Right kidney (tissue), 1 donor: Measurements from ENCODE around the gene CHST13.
"Not testable (repeated sequence)": the region's sequence is repeated elsewhere in the genome, so short reads cannot be mapped to it uniquely, and the experiment has no call there.

Source experiments
- DNase-seq: peaks from one replicate; pipeline ENCODE4 v3.0.0-alpha.2; 2016

CHST13 gene

GRCh38 chr3:126555795-126556636 is 32.1 kb downstream of the CHST13 start:
- DNase-seq: no peak

GRCh38 chr3:126556637-126557414 is 32.9 kb downstream of the CHST13 start:
- no peak for DNase-seq

- no peak for DNase-seq
Measured at GRCh38 chr3:126557415-126557745, 33.4 kb downstream of the CHST13 start.

GRCh38 chr3:126557761-126558160 is 33.8 kb downstream of the CHST13 start:
- no peak for DNase-seq

- no peak for DNase-seq
Measured at GRCh38 chr3:126558336-126559071, 34.5 kb downstream of the CHST13 start, which contains the start of gene C3orf22. Gene C3orf22 (minus strand): TSS chr3:126558932. CDS start chr3:126553390, 5,542 bp downstream.

- no peak for DNase-seq
Measured at GRCh38 chr3:126562737-126563276, 38.9 kb downstream of the CHST13 start.

GRCh38 chr3:126567696-126568438 is 43.9 kb downstream of the CHST13 start:
- DNase-seq: no peak

- DNase-seq: no peak
Measured at GRCh38 chr3:126568776-126569342, 44.9 kb downstream of the CHST13 start.

GRCh38 chr3:126569390-126569975 is 45.5 kb downstream of the CHST13 start:
- DNase-seq: no peak

- no peak for DNase-seq
Measured at GRCh38 chr3:126570103-126570541, 46.2 kb downstream of the CHST13 start.

GRCh38 chr3:126571078-126571477 is 47.1 kb downstream of the CHST13 start:
- no peak for DNase-seq

- DNase-seq: no peak
Measured at GRCh38 chr3:126573492-126574117, 49.6 kb downstream of the CHST13 start.

- no peak for DNase-seq
Measured at GRCh38 chr3:126577261-126577660, 53.3 kb downstream of the CHST13 start.

GRCh38 chr3:126578702-126579101 is 54.7 kb downstream of the CHST13 start:
- no peak for DNase-seq

- DNase-seq: no peak
Measured at GRCh38 chr3:126580746-126581145, 56.8 kb downstream of the CHST13 start.

- no peak for DNase-seq
Measured at GRCh38 chr3:126581569-126581968, 57.6 kb downstream of the CHST13 start.

GRCh38 chr3:126582311-126582710 is 58.4 kb downstream of the CHST13 start:
- DNase-seq: no peak

GRCh38 chr3:126591515-126591914 is 67.6 kb downstream of the CHST13 start:
- not testable (repeated sequence) for DNase-seq
